Activated CD4-positive, alpha-beta T cell treated with anti-CD3 and anti-CD28 coated beads for 36 hours (primary cell): ENCODE data around the gene IFT20. TPM values are rescaled to one million over a fixed set of nuclear protein-coding genes. Genes with fewer than 3 reads are reported as not detected.

ENCODE experiments used
- ATAC-seq: fragments of 200-7000 bp; cut with Tn5 transposase; one replicate; pipeline ENCODE4 v1.10.0; 2021; ENCODE audit warnings: mild to moderate bottlenecking, moderate library complexity
- CTCF ChIA-PET: fragments of 350-600 bp; sonication (Branson Sonifier 250); formaldehyde crosslinking; loops from one replicate; lab custom pipeline; 2021; ENCODE audit warnings: antibody characterized with exemption; lab: Charles Lee
- POLR2A ChIA-PET: fragments of 350-600 bp; sonication (Branson Sonifier 250); formaldehyde crosslinking; loops from one replicate; lab custom pipeline; 2021; ENCODE audit warnings: antibody characterized with exemption, inconsistent platforms; lab: Charles Lee
- DNase-seq: peaks from one replicate; pipeline ENCODE4 v3.0.0-alpha.2; 2020
- H3K27ac Mint-ChIP-seq: one replicate; pipeline ENCODE4 v1.8.0; 2021; ENCODE audit warnings: mixed read lengths
- H3K27me3 Mint-ChIP-seq: one replicate; pipeline ENCODE4 v1.8.0; 2021; ENCODE audit warnings: mixed read lengths
- H3K36me3 Mint-ChIP-seq: one replicate; pipeline ENCODE4 v1.8.0; 2021; ENCODE audit warnings: low read depth, mixed read lengths
- H3K4me1 Mint-ChIP-seq: one replicate; pipeline ENCODE4 v1.8.0; 2021; ENCODE audit warnings: mixed read lengths
- H3K4me3 Mint-ChIP-seq: one replicate; pipeline ENCODE4 v1.8.0; 2021; ENCODE audit warnings: mild to moderate bottlenecking, moderate library complexity, mixed read lengths
- H3K9me3 Mint-ChIP-seq: one replicate; pipeline ENCODE4 v1.8.0; 2021; ENCODE audit warnings: low read depth, mixed read lengths
- intact Hi-C, 2 experiments: fragments of 100-400 bp; cut with DNase I in 1 of 2; cut with micrococcal nuclease in 1 of 2; formaldehyde crosslinking; loops; one replicate each; pipeline versions ENCODE4 v1.14.2 to v1.15.1; 2022 to 2024; cut with DNase I, micrococcal nuclease
- total RNA-seq, 2 experiments: library from RNA; stranded (reverse); gene quantifications; one replicate each; pipeline ENCODE4 v1.2.3, GENCODE V29; 2021

The IFT20 gene
- total RNA-seq, 2 experiments from 2014 or later = 12.9 to 17.3 TPM

- Mint-ChIP-seq H3K27me3 (no peaks in the 10 kb centered on the region), H3K4me3 (peak overlapping the region; percentile 76), H3K36me3 (peaks cover 7% of the 10 kb centered on the region), H3K4me1 (peaks cover 22% of the 10 kb centered on the region), H3K9me3 (no peaks in the 10 kb centered on the region), H3K27ac (peak overlapping the region; percentile 44)
- DNase-seq (no peak), ATAC-seq (no peak)
- intact Hi-C loops = loop anchor here (1.0 to 2.0 kb wide), 9 partner anchors 13 to 580 kb away; partner anchors contain the start of genes IFT20 (in 2 of the 2), POLDIP2 (in 2 of the 2), TNFAIP1 (in 2 of the 2) and PHF12 (in 1 of the 2)
- POLR2A ChIA-PET = interaction anchor here (0.6 to 1.5 kb wide), 3 partner anchors 13 to 107 kb away, joined by 3 to 5 read pairs (median 5); partner anchors contain the start of genes IFT20, POLDIP2 and TNFAIP1
- CTCF ChIA-PET = interaction anchor here (0.6 to 0.8 kb wide), 3 partner anchors 15 to 533 kb away, joined by 3 read pairs; no protein-coding TSS in a partner anchor
Observed at GRCh38 chr17:28370744-28371103, 35.5 kb upstream of the IFT20 start.

GRCh38 chr17:28370035-28370743 lies 34.9 kb upstream of the IFT20 start, which contains the start of gene VTN:
Gene VTN (minus strand): TSS chr17:28370307. CDS start chr17:28370203, 104 bp downstream.
- no peak for ATAC-seq
- ChIA-PET POLR2A (interaction anchor here (0.9 kb wide), 1 partner anchor 13 kb away, joined by 3 read pairs; the partner anchor contains the start of gene POLDIP2), CTCF (interaction anchor here (0.6 to 0.8 kb wide), 2 partner anchors 48 to 533 kb away, joined by 3 read pairs; no protein-coding TSS in a partner anchor)
- Mint-ChIP-seq H3K36me3 (peaks cover 7% of the 10 kb centered on the region), H3K4me3 (peak within 1 kb of the TSS; percentile 76), H3K9me3 (no peaks in the 10 kb centered on the region), H3K27ac (peak within 1 kb of the TSS; percentile 86), H3K4me1 (peaks cover 22% of the 10 kb centered on the region), H3K27me3 (no peaks in the 10 kb centered on the region)
- intact Hi-C loops = loop anchor here in 1 of 2 experiments (2.0 kb wide), 1 partner anchor 581 kb away; the partner anchor contains the start of gene PHF12
- no peak for DNase-seq

- intact Hi-C loops = loop anchor here in 1 of 2 experiments (2.0 kb wide), 1 partner anchor 581 kb away; the partner anchor contains the start of gene PHF12
- Mint-ChIP-seq H3K9me3 (no peaks in the 10 kb centered on the region), H3K4me3 (no peak overlapping the region), H3K27ac (no peak overlapping the region), H3K36me3 (peaks cover 4% of the 10 kb centered on the region), H3K27me3 (no peaks in the 10 kb centered on the region), H3K4me1 (peaks cover 20% of the 10 kb centered on the region)
- ChIA-PET POLR2A (interaction anchor here (0.9 kb wide), 1 partner anchor 12 kb away, joined by 3 read pairs; the partner anchor contains the start of gene POLDIP2), CTCF (no interaction called here)
- DNase-seq (no peak), ATAC-seq (no peak)
Observed at GRCh38 chr17:28369684-28370034, 34.4 kb upstream of the IFT20 start.

- peaks cover 20% of the 10 kb centered on the region for H3K4me1 Mint-ChIP-seq
- no peak overlapping the region for H3K27ac Mint-ChIP-seq
- H3K36me3 Mint-ChIP-seq = peaks cover 4% of the 10 kb centered on the region
- H3K4me3 Mint-ChIP-seq = no peak overlapping the region
- ATAC-seq = no peak
- no peak for DNase-seq
- intact Hi-C loops = no loop called here
- H3K9me3 Mint-ChIP-seq = no peaks in the 10 kb centered on the region
- no peaks in the 10 kb centered on the region for H3K27me3 Mint-ChIP-seq
- POLR2A ChIA-PET = no interaction called here
- CTCF ChIA-PET = no interaction called here
Observed at GRCh38 chr17:28368915-28369683, 33.8 kb upstream of the IFT20 start.

- no peak overlapping the region for H3K27ac Mint-ChIP-seq
- intact Hi-C loops = no loop called here
- no peaks in the 10 kb centered on the region for H3K27me3 Mint-ChIP-seq
- H3K36me3 Mint-ChIP-seq = no peaks in the 10 kb centered on the region
- no peak for ATAC-seq
- ChIA-PET POLR2A (no interaction called here), CTCF (interaction anchor here (0.6 kb wide), 1 partner anchor 28 kb away, joined by 4 read pairs; no protein-coding TSS in a partner anchor)
- no peak for DNase-seq
- peaks cover 16% of the 10 kb centered on the region for H3K4me1 Mint-ChIP-seq
- no peaks in the 10 kb centered on the region for H3K9me3 Mint-ChIP-seq
- no peak overlapping the region for H3K4me3 Mint-ChIP-seq
Observed at GRCh38 chr17:28368306-28368831, 33.1 kb upstream of the IFT20 start.

GRCh38 chr17:28367641-28368305 lies 32.5 kb upstream of the IFT20 start:
- Mint-ChIP-seq H3K4me3 (no peak overlapping the region), H3K27me3 (no peaks in the 10 kb centered on the region), H3K27ac (no peak overlapping the region), H3K4me1 (peaks cover 11% of the 10 kb centered on the region), H3K9me3 (no peaks in the 10 kb centered on the region), H3K36me3 (no peaks in the 10 kb centered on the region)
- ChIA-PET CTCF (interaction anchor here (0.6 to 1.5 kb wide), 5 partner anchors 10 to 37 kb away, joined by 4 to 7 read pairs (median 4); partner anchors contain the start of gene POLDIP2), POLR2A (no interaction called here)
- DNase-seq (no peak), ATAC-seq (no peak)
- intact Hi-C loops = no loop called here

GRCh38 chr17:28366605-28367004 lies 31.3 kb upstream of the IFT20 start:
- Mint-ChIP-seq H3K4me3 (no peak overlapping the region), H3K27ac (peak overlapping the region; percentile 48), H3K4me1 (peaks cover 9% of the 10 kb centered on the region), H3K27me3 (no peaks in the 10 kb centered on the region), H3K36me3 (peaks cover 2% of the 10 kb centered on the region), H3K9me3 (no peaks in the 10 kb centered on the region)
- POLR2A ChIA-PET = interaction anchor here (1.0 kb wide), 1 partner anchor 9 kb away, joined by 3 read pairs; the partner anchor contains the start of gene POLDIP2
- DNase-seq = no peak
- ATAC-seq = no peak
- intact Hi-C loops = no loop called here
- CTCF ChIA-PET = interaction anchor here (0.5 to 1.5 kb wide), 7 partner anchors 9 to 52 kb away, joined by 3 to 7 read pairs (median 4); partner anchors contain the start of gene POLDIP2

GRCh38 chr17:28365487-28365886 lies 30.2 kb upstream of the IFT20 start:
- Mint-ChIP-seq H3K4me3 (no peak overlapping the region), H3K9me3 (no peaks in the 10 kb centered on the region), H3K27me3 (no peaks in the 10 kb centered on the region), H3K36me3 (peaks cover 5% of the 10 kb centered on the region), H3K4me1 (peaks cover 4% of the 10 kb centered on the region), H3K27ac (no peak overlapping the region)
- ATAC-seq = no peak
- intact Hi-C loops = no loop called here
- no peak for DNase-seq
- ChIA-PET POLR2A (interaction anchor here (0.6 to 0.8 kb wide), 2 partner anchors 31 to 48 kb away, joined by 3 to 5 read pairs; no protein-coding TSS in a partner anchor), CTCF (interaction anchor here (1.5 kb wide), 1 partner anchor 52 kb away, joined by 6 read pairs; no protein-coding TSS in a partner anchor)

GRCh38 chr17:28364665-28365363 lies 29.5 kb upstream of the IFT20 start, which contains the start of gene SEBOX:
Gene SEBOX (minus strand): TSS chr17:28365199. CDS start chr17:28365151, 48 bp downstream.
- H3K4me3 Mint-ChIP-seq = no peak within 1 kb of the TSS
- peaks cover 8% of the 10 kb centered on the region for H3K36me3 Mint-ChIP-seq
- no peaks in the 10 kb centered on the region for H3K4me1 Mint-ChIP-seq
- H3K9me3 Mint-ChIP-seq = no peaks in the 10 kb centered on the region
- H3K27me3 Mint-ChIP-seq = no peaks in the 10 kb centered on the region
- no peak within 1 kb of the TSS for H3K27ac Mint-ChIP-seq
- ATAC-seq (no peak), DNase-seq (no peak)
- ChIA-PET CTCF (interaction anchor here (0.6 kb wide), 1 partner anchor 284 kb away, joined by 3 read pairs; no protein-coding TSS in a partner anchor), POLR2A (interaction anchor here (0.6 to 0.8 kb wide), 2 partner anchors 30 to 47 kb away, joined by 3 to 5 read pairs; no protein-coding TSS in a partner anchor)
- intact Hi-C loops = no loop called here
